Measurements from ENCODE around the gene ZFP69.

DNA sequence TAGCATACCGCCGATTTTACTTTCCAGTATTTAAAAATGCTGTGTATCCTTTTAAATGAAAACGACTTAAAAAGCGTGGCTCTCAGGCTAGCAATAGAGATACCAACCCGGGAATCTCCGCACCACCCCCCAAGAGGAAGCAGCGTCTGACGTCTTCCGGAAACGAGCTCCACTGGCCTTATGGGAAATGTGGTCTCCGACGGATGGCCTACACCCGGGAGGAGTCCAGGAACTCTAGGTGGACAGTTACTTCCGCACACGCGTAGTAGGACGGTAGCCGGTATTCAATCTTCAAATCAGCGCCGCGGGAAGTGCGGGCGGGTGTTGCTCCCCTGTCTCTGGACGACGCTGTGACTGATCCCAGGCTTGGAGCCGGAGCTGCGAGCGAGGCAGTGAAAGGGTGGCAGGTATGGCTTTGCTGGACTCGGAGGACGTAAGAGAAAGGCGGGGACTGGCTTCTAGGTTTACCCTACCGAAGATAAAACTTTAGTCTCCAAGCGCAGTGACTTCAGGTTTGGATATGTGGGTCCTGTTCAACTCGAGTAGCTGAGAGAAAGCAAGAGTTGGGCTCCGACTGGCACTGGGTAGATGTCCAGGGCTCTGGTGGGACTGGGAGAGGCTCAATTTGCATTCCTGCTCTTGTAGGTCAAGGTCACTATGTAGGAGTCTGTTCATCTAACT lies 54.4 kb downstream of the ZFP69 start, which contains the start of gene ZNF684:
- TF ChIP-seq, protein P1, sequence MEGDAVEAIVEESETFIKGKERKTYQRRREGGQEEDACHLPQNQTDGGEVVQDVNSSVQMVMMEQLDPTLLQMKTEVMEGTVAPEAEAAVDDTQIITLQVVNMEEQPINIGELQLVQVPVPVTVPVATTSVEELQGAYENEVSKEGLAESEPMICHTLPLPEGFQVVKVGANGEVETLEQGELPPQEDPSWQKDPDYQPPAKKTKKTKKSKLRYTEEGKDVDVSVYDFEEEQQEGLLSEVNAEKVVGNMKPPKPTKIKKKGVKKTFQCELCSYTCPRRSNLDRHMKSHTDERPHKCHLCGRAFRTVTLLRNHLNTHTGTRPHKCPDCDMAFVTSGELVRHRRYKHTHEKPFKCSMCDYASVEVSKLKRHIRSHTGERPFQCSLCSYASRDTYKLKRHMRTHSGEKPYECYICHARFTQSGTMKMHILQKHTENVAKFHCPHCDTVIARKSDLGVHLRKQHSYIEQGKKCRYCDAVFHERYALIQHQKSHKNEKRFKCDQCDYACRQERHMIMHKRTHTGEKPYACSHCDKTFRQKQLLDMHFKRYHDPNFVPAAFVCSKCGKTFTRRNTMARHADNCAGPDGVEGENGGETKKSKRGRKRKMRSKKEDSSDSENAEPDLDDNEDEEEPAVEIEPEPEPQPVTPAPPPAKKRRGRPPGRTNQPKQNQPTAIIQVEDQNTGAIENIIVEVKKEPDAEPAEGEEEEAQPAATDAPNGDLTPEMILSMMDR (IDR thresholded peaks at IDR 0.05), result no peak
- TF ChIP-seq POLR2A (IDR thresholded peaks at IDR 0.05), result no peak

All from prostate gland (tissue), 2 donors.